ENCODE measurements around the gene RABEP1. TPM values are rescaled to one million over a fixed set of nuclear protein-coding genes. Genes with fewer than 3 reads are reported as not detected.

RABEP1 gene
- total RNA-seq, 2 experiments from 2014 or later = 58.7 to 60.6 TPM

GRCh38 chr17:5380491-5381135 lies 98.5 kb downstream of the RABEP1 start:
- peak overlapping the region; percentile 32 for H3K27ac Mint-ChIP-seq

GRCh38 chr17:5381542-5381941 lies 99.5 kb downstream of the RABEP1 start:
- ATAC-seq (peak; percentile 35), DNase-seq (no peak)
- ChIA-PET POLR2A (interaction anchor here (1.2 to 2.1 kb wide), 3 partner anchors 10 to 75 kb away, joined by 4 to 7 read pairs (median 7); no protein-coding TSS in a partner anchor), CTCF (interaction anchor here (1.1 kb wide), 1 partner anchor 57 kb away, joined by 4 read pairs; no protein-coding TSS in a partner anchor)
- no peak for TF ChIP-seq CTCF (IDR thresholded peaks at IDR 0.05)
- Mint-ChIP-seq H3K36me3 (ENCODE audit: low read depth) (peaks cover 58% of the 10 kb centered on the region), H3K4me1 (ENCODE audit: low read depth) (peaks cover 4% of the 10 kb centered on the region), H3K9me3 (no peaks in the 10 kb centered on the region), H3K27ac (peak overlapping the region; percentile 31), H3K4me3 (no peak overlapping the region), H3K27me3 (no peaks in the 10 kb centered on the region)
- intact Hi-C loops (cut with micrococcal nuclease) = no loop called here

More at GRCh38 chr17:5380491-5381135, 98.5 kb downstream of the RABEP1 start:
- DNase-seq (no peak), ATAC-seq (no peak)
- Mint-ChIP-seq H3K27me3 (no peaks in the 10 kb centered on the region), H3K4me3 (no peak overlapping the region), H3K9me3 (no peaks in the 10 kb centered on the region), H3K4me1 (ENCODE audit: low read depth) (peaks cover 4% of the 10 kb centered on the region), H3K36me3 (ENCODE audit: low read depth) (peaks cover 55% of the 10 kb centered on the region)
- intact Hi-C loops (cut with micrococcal nuclease) = no loop called here
- TF ChIP-seq CTCF (IDR thresholded peaks at IDR 0.05) = no peak
- ChIA-PET POLR2A (interaction anchor here (0.5 to 2.1 kb wide), 5 partner anchors 9 to 170 kb away, joined by 3 to 7 read pairs (median 4); partner anchors contain the start of genes NUP88 and RPAIN), CTCF (interaction anchor here (0.9 to 1.1 kb wide), 2 partner anchors 58 to 84 kb away, joined by 3 to 4 read pairs; no protein-coding TSS in a partner anchor)

GRCh38 chr17:5391678-5392077 lies 109.6 kb downstream of the RABEP1 start:
- H3K9me3 Mint-ChIP-seq = no peaks in the 10 kb centered on the region
- DNase-seq = no peak
- peaks cover 7% of the 10 kb centered on the region for H3K4me1 Mint-ChIP-seq (ENCODE audit: low read depth)
- ATAC-seq = no peak
- intact Hi-C loops (cut with micrococcal nuclease) = no loop called here
- peaks cover 55% of the 10 kb centered on the region for H3K36me3 Mint-ChIP-seq (ENCODE audit: low read depth)
- no peak for TF ChIP-seq CTCF (IDR thresholded peaks at IDR 0.05)
- H3K27ac Mint-ChIP-seq = no peak overlapping the region
- H3K27me3 Mint-ChIP-seq = no peaks in the 10 kb centered on the region
- CTCF ChIA-PET = interaction anchor here (0.8 to 3.7 kb wide), 3 partner anchors 13 to 94 kb away, joined by 3 to 17 read pairs (median 3); partner anchors contain the start of gene C1QBP
- POLR2A ChIA-PET = interaction anchor here (0.6 to 2.6 kb wide), 7 partner anchors 10 to 48 kb away, joined by 3 to 13 read pairs (median 4); partner anchors contain the start of gene C1QBP
- no peak overlapping the region for H3K4me3 Mint-ChIP-seq

DNA sequence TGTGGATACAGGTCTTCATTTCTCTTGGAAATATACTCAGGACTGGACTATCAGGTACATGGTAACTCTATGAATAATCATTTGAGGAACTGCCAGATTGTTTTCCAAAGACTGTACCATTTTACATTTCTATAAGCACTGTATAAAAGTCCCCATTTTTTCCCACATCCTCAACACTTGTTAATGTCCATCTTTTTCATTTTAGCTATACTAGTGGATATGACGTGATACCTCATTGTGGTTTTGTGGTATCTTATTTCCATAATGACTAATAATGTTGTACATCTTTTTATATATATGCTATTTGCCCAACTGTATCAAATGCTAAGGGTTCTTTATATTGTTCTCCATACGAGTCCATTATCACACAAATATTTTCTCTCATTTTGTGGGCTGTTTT lies 114.5 kb downstream of the RABEP1 start:
- Mint-ChIP-seq H3K4me1 (ENCODE audit: low read depth) (peaks cover 10% of the 10 kb centered on the region), H3K27ac (peak overlapping the region; percentile 70), H3K36me3 (ENCODE audit: low read depth) (peaks cover 57% of the 10 kb centered on the region), H3K27me3 (no peaks in the 10 kb centered on the region), H3K4me3 (no peak overlapping the region), H3K9me3 (no peaks in the 10 kb centered on the region)
- ChIA-PET POLR2A (interaction anchor here (1.4 kb wide), 1 partner anchor 65 kb away, joined by 3 read pairs; no protein-coding TSS in a partner anchor), CTCF (no interaction called here)
- ATAC-seq = peak; percentile 60
- TF ChIP-seq CTCF (IDR thresholded peaks at IDR 0.05) = no peak
- intact Hi-C loops (cut with micrococcal nuclease) = no loop called here
- DNase-seq = no peak

DNA sequence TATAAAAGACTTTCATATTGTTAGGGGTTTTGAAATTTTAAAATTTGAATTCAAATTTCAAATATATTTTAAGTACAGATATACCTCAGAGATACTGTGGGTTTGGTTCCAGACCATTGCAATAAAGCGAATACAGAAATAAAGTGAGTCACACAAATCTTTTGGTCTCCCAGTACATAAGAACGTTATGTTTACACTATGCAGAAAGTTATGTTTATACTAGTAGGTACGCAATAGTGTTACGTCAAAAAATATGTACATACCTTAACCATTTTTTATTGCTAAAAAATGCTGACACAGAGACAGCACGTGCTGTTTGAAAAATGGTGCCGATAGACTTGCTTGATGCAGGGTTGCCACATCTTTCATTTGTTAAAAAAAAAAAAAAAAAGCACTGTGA lies 117.7 kb downstream of the RABEP1 start:
- no peak for DNase-seq
- H3K4me3 Mint-ChIP-seq = no peak overlapping the region
- CTCF ChIA-PET = no interaction called here

More for the DNA sequence above, 117.7 kb downstream of the RABEP1 start:
- TF ChIP-seq CTCF (IDR thresholded peaks at IDR 0.05) = no peak
- POLR2A ChIA-PET = interaction anchor here (0.6 kb wide), 1 partner anchor 10 kb away, joined by 3 read pairs; no protein-coding TSS in a partner anchor
- Mint-ChIP-seq H3K4me1 (ENCODE audit: low read depth) (peaks cover 13% of the 10 kb centered on the region), H3K27ac (no peak overlapping the region), H3K9me3 (no peaks in the 10 kb centered on the region), H3K36me3 (ENCODE audit: low read depth) (peaks cover 46% of the 10 kb centered on the region), H3K27me3 (no peaks in the 10 kb centered on the region)
- ATAC-seq = no peak
- intact Hi-C loops (cut with micrococcal nuclease) = no loop called here

All from activated CD8-positive, alpha-beta T cell treated with anti-CD3 and anti-CD28 coated beads for 36 hours (primary cell).